ENCODE results near the gene RIMS3. TPM values are rescaled to one million over a fixed set of nuclear protein-coding genes. Genes with fewer than 3 reads are reported as not detected.
"Not testable (repeated sequence)": the region's sequence is repeated elsewhere in the genome, so short reads cannot be mapped to it uniquely, and the experiment has no call there.

Gene RIMS3
- polyA plus RNA-seq, 1 experiment: 0.33 TPM

- ChIA-PET CTCF (no interaction called here), POLR2A (no interaction called here)
- H3K9me3 ChIP-seq (ENCODE audit: control insufficient read depth, insufficient read depth, low read length): no peaks in the 10 kb centered on the region; the same call in 1 of the 2 replicates
- H3K27me3 ChIP-seq (ENCODE audit: control insufficient read depth, insufficient read depth, low read length): peaks cover 10% of the 10 kb centered on the region
- peak; percentile 45 for TF ChIP-seq CTCF (IDR thresholded peaks at IDR 0.05; ENCODE audit: low read depth, low read length)
- H3K27ac ChIP-seq (ENCODE audit: low read depth, low read length): no peak overlapping the region
- no peak overlapping the region for H3K4me3 ChIP-seq (ENCODE audit: low read depth, low read length)
- no peak for DNase-seq (ENCODE audit: low read depth, low spot score)
Observed at GRCh38 chr1:40592107-40592803, 73.2 kb downstream of the RIMS3 start.

GRCh38 chr1:40588586-40588985, 76.9 kb downstream of the RIMS3 start:
- CTCF ChIA-PET: interaction anchor here (0.6 kb wide), 1 partner anchor 21 kb away, joined by 3 read pairs; no protein-coding TSS in a partner anchor
- no peak overlapping the region for H3K27ac ChIP-seq (ENCODE audit: low read depth, low read length)
- DNase-seq (ENCODE audit: low read depth, low spot score): no peak
- TF ChIP-seq CTCF (IDR thresholded peaks at IDR 0.05; ENCODE audit: low read depth, low read length): no peak
- H3K27me3 ChIP-seq (ENCODE audit: control insufficient read depth, insufficient read depth, low read length): peaks cover 7% of the 10 kb centered on the region
- H3K9me3 ChIP-seq (ENCODE audit: control insufficient read depth, insufficient read depth, low read length): no peaks in the 10 kb centered on the region
- POLR2A ChIA-PET: no interaction called here
- H3K4me3 ChIP-seq (ENCODE audit: low read depth, low read length): no peak overlapping the region

- no peak overlapping the region for H3K27ac ChIP-seq (ENCODE audit: low read depth, low read length)
- H3K9me3 ChIP-seq (ENCODE audit: control insufficient read depth, insufficient read depth, low read length): no peaks in the 10 kb centered on the region
- peaks cover 4% of the 10 kb centered on the region for H3K27me3 ChIP-seq (ENCODE audit: control insufficient read depth, insufficient read depth, low read length)
- no peak overlapping the region for H3K4me3 ChIP-seq (ENCODE audit: low read depth, low read length)
- TF ChIP-seq CTCF (IDR thresholded peaks at IDR 0.05; ENCODE audit: low read depth, low read length): no peak
- POLR2A ChIA-PET: no interaction called here
- DNase-seq (ENCODE audit: low read depth, low spot score): no peak
- CTCF ChIA-PET: no interaction called here
Observed at GRCh38 chr1:40583980-40584379, 81.5 kb downstream of the RIMS3 start.

- ChIA-PET CTCF (interaction anchor here (0.7 to 1.6 kb wide), 2 partner anchors 49 to 50 kb away, joined by 3 to 7 read pairs; no protein-coding TSS in a partner anchor), POLR2A (no interaction called here)
- H3K4me3 ChIP-seq (ENCODE audit: low read depth, low read length): no peak overlapping the region
- peaks cover 4% of the 10 kb centered on the region for H3K27me3 ChIP-seq (ENCODE audit: control insufficient read depth, insufficient read depth, low read length)
- no peak overlapping the region for H3K27ac ChIP-seq (ENCODE audit: low read depth, low read length)
- DNase-seq (ENCODE audit: low read depth, low spot score): no peak
- H3K9me3 ChIP-seq (ENCODE audit: control insufficient read depth, insufficient read depth, low read length): no peaks in the 10 kb centered on the region
- TF ChIP-seq CTCF (IDR thresholded peaks at IDR 0.05; ENCODE audit: low read depth, low read length): no peak
Observed at GRCh38 chr1:40582116-40582515, 83.4 kb downstream of the RIMS3 start.

GRCh38 chr1:40575336-40575735, 90.1 kb downstream of the RIMS3 start:
- no peak overlapping the region for H3K27ac ChIP-seq (ENCODE audit: low read depth, low read length)
- peaks cover 4% of the 10 kb centered on the region for H3K27me3 ChIP-seq (ENCODE audit: control insufficient read depth, insufficient read depth, low read length)
- ChIA-PET CTCF (no interaction called here), POLR2A (no interaction called here)
- no peaks in the 10 kb centered on the region for H3K9me3 ChIP-seq (ENCODE audit: control insufficient read depth, insufficient read depth, low read length)
- no peak for TF ChIP-seq CTCF (IDR thresholded peaks at IDR 0.05; ENCODE audit: low read depth, low read length)
- H3K4me3 ChIP-seq (ENCODE audit: low read depth, low read length): no peak overlapping the region
- no peak for DNase-seq (ENCODE audit: low read depth, low spot score)

- H3K9me3 ChIP-seq (ENCODE audit: control insufficient read depth, insufficient read depth, low read length); H3K27me3 ChIP-seq (ENCODE audit: control insufficient read depth, insufficient read depth, low read length); DNase-seq (ENCODE audit: low read depth, low spot score); H3K27ac ChIP-seq (ENCODE audit: low read depth, low read length); POLR2A ChIA-PET; H3K4me3 ChIP-seq (ENCODE audit: low read depth, low read length): not testable (repeated sequence)
- CTCF ChIA-PET: interaction anchor here (0.7 kb wide), 1 partner anchor 11 kb away, joined by 3 read pairs; no protein-coding TSS in a partner anchor
Observed at GRCh38 chr1:40574805-40575204, 90.7 kb downstream of the RIMS3 start.

Measured in AG04450 (cell line).